GM18951 (cell line): ENCODE data around the gene ARHGAP15.

ENCODE experiments used
- POLR2A ChIP-seq: IDR thresholded peaks from 4 replicates; pipeline ENCODE4 v1.6.1; 2011; ENCODE audit warnings: mild to moderate bottlenecking; ENCODE audit not compliant: insufficient read length, insufficient read depth; ENCODE audit errors: extremely low read depth
- in situ Hi-C: fragments of 300-500 bp; cut with MboI; formaldehyde crosslinking; loops from one replicate; pipeline ENCODE4 v1.12.0; 2022; ENCODE audit warnings: low sequenced_read_pairs, mixed read lengths, inconsistent platforms; ENCODE audit not compliant: unreplicated experiment

The ARHGAP15 gene

GRCh38 chr2:143603035-143603655 lies 473.9 kb downstream of the ARHGAP15 start:
- in situ Hi-C loops, result no loop called here

DNA sequence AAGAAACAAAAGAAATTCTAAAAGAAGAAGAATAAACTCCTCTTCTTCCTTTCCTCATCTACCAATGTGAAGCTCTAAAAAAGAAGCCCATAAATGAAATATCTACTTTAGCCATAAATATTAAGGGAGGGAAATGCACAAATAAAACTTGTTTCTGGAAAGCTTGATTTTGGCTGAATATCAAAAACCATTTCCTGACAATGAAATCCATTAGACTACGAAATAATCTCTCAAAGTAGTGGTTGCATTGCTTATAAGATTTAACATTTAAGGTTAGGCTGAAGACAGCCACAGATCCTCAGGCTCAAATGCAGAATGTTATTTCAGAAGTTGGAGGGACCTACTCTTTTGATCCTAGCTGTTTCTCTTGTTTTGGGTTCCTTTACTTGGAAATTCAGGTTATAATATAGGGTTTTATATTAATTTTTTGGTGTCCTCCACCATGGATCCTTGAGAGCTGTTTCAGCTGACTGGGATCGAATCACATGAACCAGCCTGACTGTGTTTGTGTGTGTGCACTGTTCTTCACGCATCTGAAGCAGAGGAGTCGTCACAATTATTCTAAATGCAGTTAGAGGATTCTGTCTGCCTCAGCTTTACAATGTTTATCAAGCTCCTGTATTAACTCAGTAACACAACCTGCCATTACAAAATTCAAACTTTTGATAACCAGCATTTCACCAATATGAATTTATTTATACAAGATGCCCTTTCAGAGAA lies 474.8 kb downstream of the ARHGAP15 start:
- in situ Hi-C loops, result no loop called here
- no peak for TF ChIP-seq POLR2A

More at GRCh38 chr2:143603035-143603655, 473.9 kb downstream of the ARHGAP15 start:
- no peak for TF ChIP-seq POLR2A

DNA sequence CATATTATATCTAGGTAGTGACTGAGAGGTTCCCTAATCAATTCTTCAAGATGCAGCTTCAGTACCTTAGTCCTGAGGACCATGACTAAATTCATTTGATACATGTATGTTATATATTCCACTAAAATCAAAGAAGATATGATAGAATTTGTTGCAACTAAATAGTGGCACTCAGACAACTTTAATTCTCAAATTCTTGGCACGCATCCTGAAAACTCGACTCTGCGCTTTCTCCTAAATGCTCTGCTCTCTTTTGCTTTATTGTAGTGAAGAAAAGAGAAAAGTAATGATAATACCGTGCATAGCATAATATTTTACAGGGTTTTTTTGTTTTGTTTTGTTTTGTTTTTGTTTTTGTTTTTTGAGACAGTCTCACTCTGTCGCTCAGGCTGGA lies 475.3 kb downstream of the ARHGAP15 start:
- TF ChIP-seq POLR2A, result no peak
- in situ Hi-C loops, result no loop called here

DNA sequence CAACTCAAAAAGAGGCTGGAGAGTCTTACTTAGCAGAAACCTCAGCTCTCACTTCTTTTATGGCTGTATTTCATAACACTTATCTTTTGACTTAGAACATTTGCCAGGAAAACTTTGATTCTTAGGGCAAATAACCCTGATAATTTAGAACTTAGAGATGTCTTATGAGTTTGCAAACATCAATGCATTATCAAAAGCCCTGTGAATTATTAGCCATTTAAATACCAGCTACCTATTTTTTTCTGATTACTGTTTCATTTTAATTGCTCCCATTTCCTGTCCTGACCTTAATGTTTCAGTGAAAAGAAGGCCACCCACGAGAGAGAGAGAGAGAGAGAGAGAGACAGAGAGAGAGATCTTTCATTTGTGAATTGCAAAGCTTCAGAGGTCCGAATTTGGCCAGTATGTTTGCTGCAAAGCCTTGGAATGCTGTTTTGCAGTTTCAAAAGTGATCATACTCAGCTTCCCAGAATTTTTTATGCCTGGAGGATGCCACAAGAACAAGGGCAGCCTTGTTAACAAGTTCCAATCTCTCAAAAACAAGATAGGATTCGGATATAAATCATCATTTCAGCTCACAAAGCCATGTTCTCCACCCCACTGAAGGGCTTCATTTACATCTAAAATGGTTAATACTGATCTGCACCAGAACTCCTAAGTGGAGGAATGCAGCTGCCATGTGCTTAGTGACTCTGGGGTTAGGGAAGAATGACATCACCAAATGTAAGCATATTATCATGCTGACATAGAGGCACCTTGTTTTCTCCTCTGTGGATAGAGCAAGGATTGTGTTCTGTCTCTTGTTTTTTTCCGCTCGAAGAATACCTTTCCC lies 478.2 kb downstream of the ARHGAP15 start:
- no peak for TF ChIP-seq POLR2A
- in situ Hi-C loops, result no loop called here

GRCh38 chr2:143608063-143608423 lies 478.8 kb downstream of the ARHGAP15 start:
- in situ Hi-C loops, result no loop called here
- TF ChIP-seq POLR2A, result no peak

- in situ Hi-C loops, result no loop called here
- no peak for TF ChIP-seq POLR2A
These were observed 479.5 kb downstream of the ARHGAP15 start for GRCh38 chr2:143608758-143609157.

- no peak for TF ChIP-seq POLR2A
- in situ Hi-C loops, result no loop called here
These were observed 482.1 kb downstream of the ARHGAP15 start for GRCh38 chr2:143611336-143611735.

GRCh38 chr2:143615562-143615961 lies 486.3 kb downstream of the ARHGAP15 start:
- in situ Hi-C loops, result no loop called here
- no peak for TF ChIP-seq POLR2A

DNA sequence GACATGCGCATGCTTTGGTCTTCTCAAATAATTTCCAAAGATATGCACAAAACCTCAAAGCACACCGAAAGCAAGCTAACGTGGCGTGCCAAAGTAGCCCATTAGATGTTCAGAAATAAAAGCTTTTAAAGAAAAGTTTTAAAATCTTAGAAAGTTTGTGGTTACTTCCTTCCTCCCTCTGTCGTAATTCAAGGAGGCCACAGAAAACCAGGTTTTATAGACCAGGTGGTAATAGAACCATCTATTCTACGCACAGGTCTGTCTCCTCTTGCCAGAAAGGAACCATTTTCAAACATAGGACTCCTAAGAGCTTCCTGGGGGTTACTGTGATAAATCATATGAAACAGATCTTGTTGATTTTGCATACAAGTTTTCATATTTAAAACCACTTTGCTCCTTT lies 487.2 kb downstream of the ARHGAP15 start:
- no peak for TF ChIP-seq POLR2A
- in situ Hi-C loops, result no loop called here

- in situ Hi-C loops, result no loop called here
- TF ChIP-seq POLR2A, result no peak
These were observed 488.7 kb downstream of the ARHGAP15 start for GRCh38 chr2:143617803-143618415.

DNA sequence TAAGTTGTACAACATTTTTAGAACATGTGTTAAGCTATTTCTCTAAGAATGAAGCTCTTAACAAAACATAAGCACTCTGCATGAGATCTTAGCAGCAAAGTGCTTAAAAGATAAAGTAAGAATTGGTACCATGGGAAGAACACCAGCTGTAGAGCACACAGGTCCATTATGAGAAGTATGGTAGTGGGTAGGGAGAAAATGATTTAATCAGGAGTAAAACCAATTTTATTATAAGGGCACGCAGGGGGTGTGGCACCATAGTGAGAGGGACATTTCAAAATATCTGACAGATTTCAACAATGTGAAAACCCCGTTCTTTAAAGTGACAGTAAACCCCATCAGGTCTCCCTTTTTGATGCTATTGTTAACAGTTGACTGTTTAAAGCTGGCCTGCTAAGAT lies 492.9 kb downstream of the ARHGAP15 start:
- no peak for TF ChIP-seq POLR2A
- in situ Hi-C loops, result no loop called here

DNA sequence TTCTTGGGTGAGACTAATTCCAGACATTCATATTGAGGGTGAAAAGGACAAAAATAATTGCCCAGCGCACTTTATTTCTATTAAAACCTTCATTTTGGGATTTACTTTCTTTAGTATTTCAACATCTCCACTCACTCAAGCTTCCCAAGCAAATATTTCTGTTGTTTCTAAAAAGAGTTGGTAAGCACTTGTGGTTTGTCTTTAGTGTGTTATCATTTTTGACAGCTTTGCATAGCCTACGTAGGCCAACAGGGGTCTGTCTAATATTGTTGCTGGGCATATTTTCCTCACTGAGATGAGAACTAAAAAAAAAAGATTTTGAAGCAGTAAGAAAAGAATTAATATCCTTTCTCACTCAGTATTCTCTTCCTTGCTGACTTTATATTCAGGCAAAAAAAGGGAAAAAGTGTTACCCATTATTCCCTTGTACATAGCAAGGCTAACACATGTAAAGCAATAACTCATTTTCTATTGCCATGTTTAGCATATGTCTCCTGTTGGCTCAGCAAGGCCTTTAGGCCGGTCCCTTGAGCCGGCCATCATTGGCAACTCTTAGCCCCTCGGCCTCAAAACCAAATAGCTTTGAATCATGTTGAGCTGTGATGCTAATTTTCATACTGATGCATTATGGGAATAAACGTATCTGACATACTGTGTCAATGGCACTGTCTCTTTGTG lies 494.2 kb downstream of the ARHGAP15 start:
- no peak for TF ChIP-seq POLR2A

DNA sequence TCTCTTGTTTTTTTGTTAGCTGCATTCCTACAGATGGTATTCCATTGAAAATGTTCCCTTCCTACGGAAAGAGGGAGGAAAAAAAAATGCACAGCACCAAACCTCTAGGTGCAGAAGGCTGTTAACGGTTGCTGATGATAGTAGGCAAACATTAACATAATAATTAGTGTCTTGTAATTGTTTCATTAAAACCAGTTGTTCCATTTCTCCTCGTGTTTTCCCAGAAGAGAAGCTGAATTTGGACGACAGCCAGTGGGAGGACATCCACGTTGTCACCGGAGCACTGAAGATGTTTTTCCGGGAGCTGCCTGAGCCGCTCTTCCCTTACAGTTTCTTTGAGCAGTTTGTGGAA lies 494.7 kb downstream of the ARHGAP15 start:
- in situ Hi-C loops, result no loop called here
- TF ChIP-seq POLR2A, result no peak

More for the DNA sequence above, 494.2 kb downstream of the ARHGAP15 start:
- in situ Hi-C loops, result no loop called here
